ENCODE data around the gene KRT40. TPM values are rescaled to one million over a fixed set of nuclear protein-coding genes. Genes with fewer than 3 reads are reported as not detected.

The KRT40 gene
- total RNA-seq, 1 donor from 2014 or later: not detected

GRCh38 chr17:40997361-40997760, 13.2 kb upstream of the KRT40 start:
- TF ChIP-seq CTCF (IDR thresholded peaks at IDR 0.05; ENCODE audit: borderline replicate concordance): no peak
- Histone ChIP-seq H3K4me3 (no peak overlapping the region), H3K27me3 (ENCODE audit: low read depth) (peaks cover 83% of the 10 kb centered on the region), H3K27ac (replicated peaks) (no peak overlapping the region), H3K36me3 (no peaks in the 10 kb centered on the region), H3K4me1 (no peaks in the 10 kb centered on the region), H3K9me3 (replicated peaks) (no peaks in the 10 kb centered on the region)
- intact Hi-C loops (cut with micrococcal nuclease): no loop called here
- DNase-seq: no peak

GRCh38 chr17:40996829-40997228, 12.7 kb upstream of the KRT40 start:
- intact Hi-C loops (cut with micrococcal nuclease): no loop called here
- Histone ChIP-seq H3K4me3 (no peak overlapping the region), H3K27me3 (ENCODE audit: low read depth) (peaks cover 87% of the 10 kb centered on the region), H3K4me1 (no peaks in the 10 kb centered on the region), H3K9me3 (replicated peaks) (no peaks in the 10 kb centered on the region), H3K27ac (replicated peaks) (no peak overlapping the region), H3K36me3 (no peaks in the 10 kb centered on the region)
- DNase-seq: no peak
- TF ChIP-seq CTCF (IDR thresholded peaks at IDR 0.05; ENCODE audit: borderline replicate concordance): no peak

GRCh38 chr17:40995116-40995515, 11.0 kb upstream of the KRT40 start:
- Histone ChIP-seq H3K36me3 (no peaks in the 10 kb centered on the region), H3K27ac (replicated peaks) (no peak overlapping the region), H3K4me1 (no peaks in the 10 kb centered on the region), H3K4me3 (no peak overlapping the region), H3K27me3 (ENCODE audit: low read depth) (peaks cover 88% of the 10 kb centered on the region), H3K9me3 (replicated peaks) (peaks cover 7% of the 10 kb centered on the region)
- no peak for DNase-seq
- intact Hi-C loops (cut with micrococcal nuclease): no loop called here
- no peak for TF ChIP-seq CTCF (IDR thresholded peaks at IDR 0.05; ENCODE audit: borderline replicate concordance)

- H3K4me3 ChIP-seq: no peak within 1 kb of the TSS
- peaks cover 85% of the 10 kb centered on the region for H3K27me3 ChIP-seq (ENCODE audit: low read depth)
- no peak for DNase-seq
- H3K9me3 ChIP-seq (replicated peaks): peaks cover 7% of the 10 kb centered on the region
- intact Hi-C loops (cut with micrococcal nuclease): no loop called here
- TF ChIP-seq CTCF (IDR thresholded peaks at IDR 0.05; ENCODE audit: borderline replicate concordance): no peak
- no peaks in the 10 kb centered on the region for H3K36me3 ChIP-seq
- H3K4me1 ChIP-seq: no peaks in the 10 kb centered on the region
- H3K27ac ChIP-seq (replicated peaks): no peak within 1 kb of the TSS
These were observed 9.7 kb upstream of the KRT40 start, which contains the start of gene KRTAP3-3 for GRCh38 chr17:40993839-40994238. TSS of gene KRTAP3-3 (minus strand) at chr17:40994164. CDS start at chr17:40994097, 67 bp downstream.

GRCh38 chr17:40993084-40993483, 9.0 kb upstream of the KRT40 start:
- no peak overlapping the region for H3K4me3 ChIP-seq
- H3K27me3 ChIP-seq (ENCODE audit: low read depth): peaks cover 83% of the 10 kb centered on the region
- no peaks in the 10 kb centered on the region for H3K36me3 ChIP-seq
- DNase-seq: no peak
- intact Hi-C loops (cut with micrococcal nuclease): no loop called here
- H3K27ac ChIP-seq (replicated peaks): no peak overlapping the region
- peaks cover 7% of the 10 kb centered on the region for H3K9me3 ChIP-seq (replicated peaks)
- H3K4me1 ChIP-seq: no peaks in the 10 kb centered on the region
- no peak for TF ChIP-seq CTCF (IDR thresholded peaks at IDR 0.05; ENCODE audit: borderline replicate concordance)

- peaks cover 83% of the 10 kb centered on the region for H3K27me3 ChIP-seq (ENCODE audit: low read depth)
- H3K4me3 ChIP-seq: no peak overlapping the region
- no peak overlapping the region for H3K27ac ChIP-seq (replicated peaks)
- H3K4me1 ChIP-seq: no peaks in the 10 kb centered on the region
- H3K36me3 ChIP-seq: no peaks in the 10 kb centered on the region
- TF ChIP-seq CTCF (IDR thresholded peaks at IDR 0.05; ENCODE audit: borderline replicate concordance): no peak
- H3K9me3 ChIP-seq (replicated peaks): peaks cover 7% of the 10 kb centered on the region
- no peak for DNase-seq
- intact Hi-C loops (cut with micrococcal nuclease): no loop called here
These were observed 8.5 kb upstream of the KRT40 start for GRCh38 chr17:40992666-40993065.
